ENCODE results near the gene DCUN1D3.
"Not testable (repeated sequence)": the region's sequence is repeated elsewhere in the genome, so short reads cannot be mapped to it uniquely, and the experiment has no call there.

The DCUN1D3 gene

DNA sequence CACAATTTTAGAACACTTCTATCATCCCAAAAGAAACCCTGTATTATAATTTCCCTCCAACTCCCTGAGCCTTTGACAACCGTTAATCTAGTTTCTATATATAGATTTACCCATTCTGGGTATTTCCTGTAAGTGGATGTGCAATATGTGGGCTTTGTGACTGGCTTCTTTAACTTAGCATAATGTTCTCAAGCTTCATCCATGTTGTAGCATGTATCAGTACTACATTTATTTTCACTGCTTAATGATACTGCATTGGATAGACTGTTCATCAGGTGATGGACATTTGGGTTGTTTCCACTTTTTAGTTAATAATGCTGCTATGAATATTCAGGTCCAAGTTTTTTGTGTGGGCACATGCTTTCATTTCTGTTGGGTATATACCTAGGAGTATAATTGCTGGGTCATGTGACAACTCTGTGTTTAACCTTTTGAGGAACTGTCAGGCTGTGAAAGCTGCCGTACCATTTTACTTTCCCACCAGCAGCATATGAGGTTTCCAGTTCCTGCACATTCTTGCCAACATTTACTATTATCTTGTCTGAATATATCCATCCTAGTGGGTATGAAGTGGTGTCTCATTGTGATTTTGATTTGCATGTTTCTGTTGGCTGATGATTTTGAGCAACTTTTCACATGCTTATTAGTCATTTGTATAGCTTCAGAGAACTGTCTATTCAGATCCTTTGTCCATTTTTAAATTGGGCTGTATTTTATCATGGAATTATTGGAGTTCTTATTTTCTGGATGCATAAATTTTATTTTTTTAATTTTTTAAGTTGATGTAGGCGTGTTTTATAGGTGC, 77.4 kb downstream of the DCUN1D3 start:
- DNase-seq: no peak

DNA sequence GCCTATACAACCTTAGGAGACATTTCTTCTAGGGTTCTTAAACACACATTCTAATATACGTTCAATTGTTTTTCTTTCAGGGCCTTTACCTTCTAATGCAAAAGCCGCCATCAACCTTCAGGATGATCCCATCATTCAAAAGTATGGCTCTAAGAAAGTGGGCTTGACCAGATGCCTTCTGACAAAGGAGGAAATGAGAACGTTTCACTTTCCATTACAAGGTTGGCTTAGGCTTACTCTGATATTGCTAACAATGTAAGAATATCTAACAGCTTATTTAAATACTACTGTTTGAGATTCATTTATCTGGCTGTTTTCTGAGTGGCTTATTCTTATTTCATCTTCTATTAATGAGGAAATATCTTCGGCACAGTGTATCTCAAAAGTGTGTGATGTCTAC, 78.5 kb downstream of the DCUN1D3 start:
- no peak for DNase-seq

DNA sequence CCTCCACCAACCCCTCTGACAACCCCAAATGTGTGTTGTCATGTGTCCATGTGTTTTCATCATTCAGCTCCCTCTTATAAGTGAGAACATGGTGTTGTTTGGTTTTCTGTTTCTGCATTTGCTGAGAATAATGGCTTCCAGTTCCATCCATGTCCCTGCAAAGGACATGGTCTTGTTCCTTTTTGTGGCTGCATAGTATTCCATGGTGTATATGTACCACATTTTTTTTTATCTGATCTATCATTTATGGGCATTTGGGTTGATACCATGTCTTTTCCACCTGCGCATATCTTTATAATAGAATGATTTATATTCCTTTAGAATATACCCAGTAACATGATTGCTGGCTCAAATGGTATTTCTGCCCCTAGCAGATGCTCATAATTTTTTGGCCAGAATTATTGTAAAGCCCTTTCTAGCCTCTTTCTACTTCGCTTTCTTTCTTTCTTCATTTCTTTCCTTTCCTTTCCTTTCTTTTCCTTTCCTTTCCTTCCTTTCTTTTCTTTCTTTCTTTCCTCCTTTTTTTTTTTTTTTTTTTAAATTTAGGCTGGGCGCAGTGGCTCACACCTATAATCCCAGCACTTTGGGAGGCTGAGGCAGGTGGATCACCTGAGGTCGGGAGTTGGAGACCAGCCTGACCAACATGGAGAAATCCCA, 81.1 kb downstream of the DCUN1D3 start:
- no peak for DNase-seq

DNA sequence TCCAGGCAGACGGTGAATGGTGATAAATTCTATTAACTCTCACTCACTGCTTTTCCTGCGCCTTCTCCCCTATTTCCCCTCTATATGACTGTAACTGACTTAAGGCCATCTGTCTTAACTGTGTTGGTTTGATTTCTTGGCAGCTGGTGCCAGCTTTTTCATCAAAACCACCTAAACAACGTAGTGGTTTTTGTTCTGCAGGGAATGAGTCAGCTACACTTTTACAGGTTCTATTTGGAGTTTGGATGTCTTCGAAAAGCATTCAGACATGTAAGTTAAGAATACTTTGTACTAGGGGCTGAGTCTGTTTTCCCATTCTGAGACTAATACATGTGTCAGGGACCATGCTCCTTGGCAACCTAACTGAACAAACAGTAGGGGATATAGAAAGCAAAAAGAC, 85.4 kb downstream of the DCUN1D3 start:
- DNase-seq: no peak

DNA sequence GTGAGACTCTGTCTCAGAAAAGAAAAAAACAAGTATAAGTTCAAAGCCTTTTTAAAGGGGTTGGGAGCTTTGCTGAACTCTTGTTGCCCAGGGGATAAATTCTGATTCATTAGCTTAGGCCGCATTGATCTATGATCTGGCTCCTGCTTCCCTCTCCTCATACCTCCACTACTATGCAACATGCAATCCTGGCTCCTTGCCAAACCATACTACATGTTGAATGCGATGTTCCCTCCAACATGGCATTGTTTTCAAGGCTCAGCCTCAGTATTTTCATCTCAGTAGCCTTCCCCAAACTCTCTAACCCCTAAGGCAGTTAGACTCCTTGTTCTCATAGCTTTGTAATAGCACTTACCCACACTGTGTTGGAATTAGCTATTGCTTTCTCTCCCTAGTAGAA, 87.6 kb downstream of the DCUN1D3 start:
- DNase-seq: no peak

DNA sequence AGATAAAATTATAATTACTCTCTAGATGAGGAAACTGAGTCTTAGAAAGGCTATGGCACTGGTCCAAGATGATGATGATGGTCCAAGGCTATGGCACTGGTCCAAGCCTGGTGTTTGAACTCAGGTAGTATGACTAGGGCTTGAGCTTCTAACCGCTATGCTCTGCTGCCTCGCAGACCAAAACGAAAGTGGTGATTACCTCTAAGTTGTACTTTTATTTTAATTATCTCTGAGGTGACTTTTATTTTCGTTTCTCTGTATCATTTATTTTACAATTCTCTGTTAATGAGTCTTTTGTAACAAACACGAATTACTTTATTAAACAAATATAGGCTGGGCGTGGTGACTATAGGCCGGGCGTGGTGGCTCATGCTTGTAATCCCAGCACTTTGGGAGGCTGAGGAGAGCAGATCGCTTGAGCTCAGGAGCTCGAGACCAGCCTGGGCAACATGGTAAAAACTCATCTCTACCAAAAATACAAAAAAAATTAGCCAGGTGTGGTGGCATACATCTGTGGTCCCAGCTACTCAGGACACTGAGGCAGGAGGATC, 88.2 kb downstream of the DCUN1D3 start:
- no peak for DNase-seq

DNA sequence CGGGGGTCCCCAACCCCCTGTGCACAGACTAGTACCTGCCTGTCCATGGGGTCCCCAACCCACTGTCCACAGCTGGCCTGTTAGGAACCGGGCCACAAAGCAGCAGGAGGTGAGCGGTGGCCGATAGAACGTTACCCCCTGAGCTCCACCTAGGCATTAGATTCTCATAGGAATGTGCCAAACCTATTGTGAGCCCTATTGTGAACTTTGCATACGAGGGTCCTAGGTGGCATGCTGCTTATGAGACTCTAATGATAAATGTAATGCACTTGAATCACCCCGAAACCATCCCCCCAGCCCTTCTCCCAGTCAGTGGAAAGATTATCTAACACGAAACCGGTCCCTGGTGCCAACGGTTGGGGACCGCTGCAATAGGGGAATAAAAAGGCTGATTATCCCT, 92.3 kb downstream of the DCUN1D3 start:
- no peak for DNase-seq

DNA sequence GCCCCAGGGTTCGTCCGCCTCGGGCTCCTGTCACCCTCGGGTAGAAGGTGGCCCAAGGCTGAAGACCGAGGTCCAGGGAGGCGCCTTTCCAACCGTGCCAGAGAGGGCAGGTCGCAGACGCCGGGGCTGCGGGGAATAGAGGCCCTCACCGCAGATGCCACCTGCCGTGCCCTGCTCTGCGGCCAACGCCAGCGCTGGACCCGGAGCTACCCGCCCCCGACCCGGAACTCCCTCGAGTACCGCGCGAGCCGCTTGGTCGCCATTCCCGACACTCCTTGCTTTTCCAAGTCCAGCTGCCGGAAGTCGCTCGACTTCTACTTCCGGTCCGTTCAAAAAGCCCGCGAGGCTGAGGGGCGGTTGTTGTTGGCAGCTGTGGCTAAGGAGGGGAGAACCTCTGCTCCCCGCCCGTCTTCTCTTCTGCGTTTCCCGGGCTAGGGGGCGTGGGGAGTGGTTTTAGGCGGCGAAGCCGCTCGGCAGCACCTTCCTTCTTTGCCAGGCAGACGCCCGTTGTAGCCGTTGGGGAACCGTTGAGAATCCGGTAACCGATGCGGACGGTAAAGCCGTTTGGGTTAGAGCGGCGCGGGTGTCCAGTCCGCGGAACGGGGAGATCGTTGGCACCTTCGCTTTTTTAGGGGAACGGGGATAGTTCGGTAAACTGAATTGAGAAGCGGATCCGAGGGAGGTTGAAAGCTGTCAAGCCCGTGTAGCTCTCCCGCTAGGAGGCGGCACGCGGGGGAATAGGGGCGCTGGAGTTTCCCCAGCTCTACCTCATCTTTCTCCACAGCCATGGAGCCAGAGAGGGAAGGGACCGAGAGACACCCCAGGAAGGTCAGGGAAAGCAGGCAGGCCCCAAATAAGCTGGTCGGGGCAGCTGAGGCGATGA, 93.7 kb downstream of the DCUN1D3 start, which contains the start of the genes ERI2 and REXO5:
Gene ERI2 (minus strand): TSS at position 305 of the 883 bp plus-strand sequence. CDS start 42 bp downstream, at position 263.
Gene REXO5 (plus strand): TSS at position 360 of the 883 bp plus-strand sequence. CDS start 427 bp downstream, at position 787.
- DNase-seq: peak; percentile 95

DNA sequence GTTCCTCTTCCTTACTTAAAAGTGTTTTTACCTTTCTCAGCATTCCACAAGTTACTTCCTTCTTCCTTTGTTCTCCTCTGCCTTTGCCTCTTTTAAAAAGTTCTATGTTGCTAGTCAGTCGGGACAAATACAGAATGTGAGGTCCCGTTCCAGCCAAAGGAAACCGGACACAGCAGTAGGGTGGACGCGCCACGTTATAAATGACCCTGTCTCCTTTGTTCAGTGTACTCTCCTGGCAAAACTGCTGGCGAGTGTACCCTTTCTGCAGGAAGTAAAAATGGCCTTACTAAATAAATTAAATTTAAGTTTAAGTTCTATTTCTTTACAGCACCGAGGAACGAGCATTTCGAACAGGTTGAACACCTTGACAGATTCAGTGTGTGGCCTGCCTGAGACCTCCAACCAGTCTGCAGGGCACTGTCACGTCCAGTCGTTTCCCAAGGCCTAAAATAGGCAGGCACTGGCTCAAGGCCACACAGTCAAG, 94.4 kb downstream of the DCUN1D3 start:
- DNase-seq: not testable (repeated sequence)
